Astrocyte of the spinal cord (primary cell): ENCODE data around the gene PACS1.
"Not testable (repeated sequence)": the region's sequence is repeated elsewhere in the genome, so short reads cannot be mapped to it uniquely, and the experiment has no call there.

ENCODE experiments used
- DNase-seq: peaks from one replicate; pipeline ENCODE4 v3.0.0; 2011; ENCODE audit warnings: low read depth, low spot score
- H3K4me3 ChIP-seq: 2 replicates; pipeline ENCODE4 v1.5.1; 2011; ENCODE audit warnings: low read depth, mild to moderate bottlenecking, low read length, moderate library complexity
- in situ Hi-C: cut with HindIII; loops from 2 replicates; pipeline ENCODE4 v1.10.0; 2017; ENCODE audit warnings: low sequenced_read_pairs
- TF ChIP-seq, protein P1 (sequence below): IDR thresholded peaks from 2 replicates; pipeline ENCODE4 v1.5.1; 2012; ENCODE audit warnings: low read depth, mild to moderate bottlenecking, low read length, inconsistent platforms

Gene PACS1

DNA sequence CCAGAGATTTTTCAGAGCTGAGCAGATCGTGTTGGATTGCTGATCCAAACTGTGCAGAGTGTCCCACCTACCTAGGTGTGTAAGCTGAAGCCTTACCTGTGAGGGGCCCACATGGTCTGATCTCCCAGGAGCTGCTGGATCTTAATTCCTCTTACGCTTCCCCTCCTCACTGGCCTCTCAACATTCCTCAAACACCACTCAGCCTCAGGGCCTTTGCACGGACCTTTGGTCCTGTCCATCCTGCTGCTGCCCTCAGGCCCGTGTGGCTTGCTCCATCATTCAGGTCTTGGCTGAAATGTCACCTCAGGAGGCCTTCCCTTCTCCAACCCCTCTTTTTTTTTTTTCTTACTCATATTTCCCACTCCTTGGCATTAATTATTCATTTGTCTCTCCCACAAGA is 177.2 kb downstream of the PACS1 start:
- DNase-seq = no peak
- in situ Hi-C loops = no loop called here
- TF ChIP-seq, protein P1, sequence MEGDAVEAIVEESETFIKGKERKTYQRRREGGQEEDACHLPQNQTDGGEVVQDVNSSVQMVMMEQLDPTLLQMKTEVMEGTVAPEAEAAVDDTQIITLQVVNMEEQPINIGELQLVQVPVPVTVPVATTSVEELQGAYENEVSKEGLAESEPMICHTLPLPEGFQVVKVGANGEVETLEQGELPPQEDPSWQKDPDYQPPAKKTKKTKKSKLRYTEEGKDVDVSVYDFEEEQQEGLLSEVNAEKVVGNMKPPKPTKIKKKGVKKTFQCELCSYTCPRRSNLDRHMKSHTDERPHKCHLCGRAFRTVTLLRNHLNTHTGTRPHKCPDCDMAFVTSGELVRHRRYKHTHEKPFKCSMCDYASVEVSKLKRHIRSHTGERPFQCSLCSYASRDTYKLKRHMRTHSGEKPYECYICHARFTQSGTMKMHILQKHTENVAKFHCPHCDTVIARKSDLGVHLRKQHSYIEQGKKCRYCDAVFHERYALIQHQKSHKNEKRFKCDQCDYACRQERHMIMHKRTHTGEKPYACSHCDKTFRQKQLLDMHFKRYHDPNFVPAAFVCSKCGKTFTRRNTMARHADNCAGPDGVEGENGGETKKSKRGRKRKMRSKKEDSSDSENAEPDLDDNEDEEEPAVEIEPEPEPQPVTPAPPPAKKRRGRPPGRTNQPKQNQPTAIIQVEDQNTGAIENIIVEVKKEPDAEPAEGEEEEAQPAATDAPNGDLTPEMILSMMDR = no peak

DNA sequence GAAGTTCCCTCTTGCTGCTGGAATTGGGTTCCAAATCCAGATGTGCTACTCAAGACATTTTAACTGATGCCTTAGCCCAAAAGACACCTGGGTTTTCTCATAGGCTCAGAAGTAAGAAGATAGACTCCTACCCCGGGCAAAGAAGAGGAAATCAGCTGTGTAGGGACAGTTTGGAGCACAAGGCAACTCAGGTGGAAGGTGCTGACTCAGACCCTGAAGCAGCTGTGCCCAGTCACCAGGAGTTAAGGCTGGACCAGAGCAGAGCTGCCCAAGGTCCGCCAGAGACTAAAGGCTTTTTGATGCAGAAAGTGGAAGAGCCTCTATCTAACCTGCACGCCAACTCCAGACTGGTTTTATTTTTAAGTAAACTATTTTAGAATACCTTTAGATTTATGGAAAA is 177.7 kb downstream of the PACS1 start:
- TF ChIP-seq, protein P1 = no peak
- no peak for DNase-seq
- no peak overlapping the region for H3K4me3 ChIP-seq
- in situ Hi-C loops = no loop called here

More for the DNA sequence above, 177.2 kb downstream of the PACS1 start:
- no peak overlapping the region for H3K4me3 ChIP-seq

DNA sequence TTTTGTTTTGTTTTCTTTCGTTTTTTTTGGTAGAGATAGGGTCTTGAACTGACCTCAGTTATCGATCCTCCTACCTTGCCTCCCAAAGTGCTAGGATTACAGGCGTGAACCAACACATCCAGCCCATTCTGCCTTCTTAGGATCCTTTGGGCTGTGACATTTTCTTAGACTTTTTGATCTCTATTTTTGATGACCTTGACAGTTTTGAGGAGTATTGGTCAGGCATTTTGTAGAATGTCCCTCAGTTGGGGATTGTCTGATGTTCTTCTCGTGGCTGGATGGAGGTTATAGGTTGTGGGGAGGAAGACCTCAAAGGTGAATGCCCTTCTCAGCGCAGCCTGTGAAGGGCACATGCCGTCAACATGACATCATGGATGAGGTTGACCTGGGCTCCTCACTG is 178.8 kb downstream of the PACS1 start:
- DNase-seq = no peak
- in situ Hi-C loops = no loop called here
- TF ChIP-seq, protein P1 = no peak
- no peak overlapping the region for H3K4me3 ChIP-seq

DNA sequence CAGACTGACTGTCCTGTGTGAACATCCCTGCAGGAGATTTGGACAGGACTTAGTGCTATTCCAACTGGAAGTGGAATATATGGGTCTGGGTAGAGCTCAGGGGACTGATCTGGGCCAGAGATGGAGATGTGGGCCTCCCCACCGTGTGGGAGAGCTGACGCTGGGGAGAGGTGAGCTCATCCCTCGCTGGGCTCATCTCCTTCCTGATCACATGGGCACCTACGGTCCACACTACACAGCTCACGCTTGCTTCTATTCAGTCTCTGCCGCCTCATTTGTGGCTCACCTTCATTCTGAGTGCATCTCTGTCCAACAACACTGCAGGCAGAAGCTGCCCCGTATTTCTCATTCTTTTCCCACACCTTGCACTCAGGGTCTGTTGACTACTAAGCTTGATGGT is 181.7 kb downstream of the PACS1 start:
- in situ Hi-C loops = no loop called here
- no peak for DNase-seq
- no peak overlapping the region for H3K4me3 ChIP-seq
- TF ChIP-seq, protein P1 = no peak

DNA sequence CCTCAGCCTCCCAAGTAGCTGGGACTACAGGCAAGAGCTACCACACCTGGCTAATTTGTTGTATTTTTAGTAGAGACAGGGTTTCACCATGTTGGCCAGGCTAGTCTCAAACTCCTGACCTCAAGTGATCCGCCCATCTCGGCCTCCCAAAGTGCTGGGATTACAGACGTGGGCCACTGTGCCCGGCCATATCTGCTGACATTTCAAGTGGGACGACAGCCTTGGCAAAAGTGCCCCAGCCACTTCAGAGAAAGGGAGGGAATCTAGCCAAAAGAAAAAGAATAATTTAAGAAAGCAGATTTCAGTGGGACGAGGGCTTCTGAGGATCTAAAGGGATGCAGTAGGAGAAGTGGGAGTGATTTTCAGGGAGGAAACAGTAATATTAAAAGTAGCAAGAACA is 183.0 kb downstream of the PACS1 start:
- H3K4me3 ChIP-seq, DNase-seq, in situ Hi-C loops: not testable (repeated sequence)

DNA sequence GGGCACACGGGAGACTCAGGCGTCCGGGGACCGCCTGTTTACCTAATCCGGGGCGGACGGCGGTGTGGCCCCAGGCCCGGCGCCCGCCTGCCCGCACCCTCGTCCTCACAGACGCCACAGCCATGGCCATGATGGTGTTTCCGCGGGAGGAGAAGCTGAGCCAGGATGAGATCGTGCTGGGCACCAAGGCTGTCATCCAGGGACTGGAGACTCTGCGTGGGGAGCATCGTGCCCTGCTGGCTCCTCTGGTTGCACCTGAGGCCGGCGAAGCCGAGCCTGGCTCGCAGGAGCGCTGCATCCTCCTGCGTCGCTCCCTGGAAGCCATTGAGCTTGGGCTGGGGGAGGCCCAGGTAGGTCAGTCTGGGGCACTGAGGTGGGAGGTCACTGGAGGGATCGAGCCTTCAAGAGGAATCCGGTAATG is 188.4 kb downstream of the PACS1 start:
- no peak for DNase-seq
- in situ Hi-C loops = no loop called here
- TF ChIP-seq, protein P1 = no peak
- peak overlapping the region; percentile 92 for H3K4me3 ChIP-seq

DNA sequence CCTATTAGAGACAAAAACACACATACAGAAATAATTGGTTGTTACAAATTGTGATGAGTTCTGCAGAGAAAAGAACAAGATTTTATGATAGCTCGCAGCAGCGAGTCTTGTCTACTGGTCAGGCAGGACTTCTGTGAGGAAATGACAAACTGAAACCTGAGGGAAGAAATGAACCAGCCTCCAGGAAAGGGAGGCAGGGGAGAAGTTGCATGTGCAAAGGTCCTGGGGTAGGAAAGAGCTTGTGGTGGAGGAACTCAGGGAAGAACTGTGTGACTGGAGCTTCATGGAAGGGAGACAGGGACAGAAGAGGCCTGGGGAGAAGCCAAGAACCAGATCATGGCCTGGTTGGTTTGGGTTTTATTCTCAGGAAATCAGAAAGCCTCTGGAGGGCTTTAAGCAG is 189.2 kb downstream of the PACS1 start:
- TF ChIP-seq, protein P1 = no peak
- H3K4me3 ChIP-seq = no peak overlapping the region
- in situ Hi-C loops = no loop called here
- DNase-seq = no peak
